HG03558 (cell line): ENCODE results near the gene AGRN.
"Not testable (repeated sequence)": the region's sequence is repeated elsewhere in the genome, so short reads cannot be mapped to it uniquely, and the experiment has no call there.

Source experiments
- ATAC-seq: cut with Tn5 transposase; IDR thresholded peaks from one replicate; pipeline ENCODE4 v1.9.1; 2021; ENCODE audit warnings: moderate number of reproducible peaks; ENCODE audit not compliant: unreplicated experiment; ENCODE audit errors: extremely low read depth

Gene AGRN

DNA sequence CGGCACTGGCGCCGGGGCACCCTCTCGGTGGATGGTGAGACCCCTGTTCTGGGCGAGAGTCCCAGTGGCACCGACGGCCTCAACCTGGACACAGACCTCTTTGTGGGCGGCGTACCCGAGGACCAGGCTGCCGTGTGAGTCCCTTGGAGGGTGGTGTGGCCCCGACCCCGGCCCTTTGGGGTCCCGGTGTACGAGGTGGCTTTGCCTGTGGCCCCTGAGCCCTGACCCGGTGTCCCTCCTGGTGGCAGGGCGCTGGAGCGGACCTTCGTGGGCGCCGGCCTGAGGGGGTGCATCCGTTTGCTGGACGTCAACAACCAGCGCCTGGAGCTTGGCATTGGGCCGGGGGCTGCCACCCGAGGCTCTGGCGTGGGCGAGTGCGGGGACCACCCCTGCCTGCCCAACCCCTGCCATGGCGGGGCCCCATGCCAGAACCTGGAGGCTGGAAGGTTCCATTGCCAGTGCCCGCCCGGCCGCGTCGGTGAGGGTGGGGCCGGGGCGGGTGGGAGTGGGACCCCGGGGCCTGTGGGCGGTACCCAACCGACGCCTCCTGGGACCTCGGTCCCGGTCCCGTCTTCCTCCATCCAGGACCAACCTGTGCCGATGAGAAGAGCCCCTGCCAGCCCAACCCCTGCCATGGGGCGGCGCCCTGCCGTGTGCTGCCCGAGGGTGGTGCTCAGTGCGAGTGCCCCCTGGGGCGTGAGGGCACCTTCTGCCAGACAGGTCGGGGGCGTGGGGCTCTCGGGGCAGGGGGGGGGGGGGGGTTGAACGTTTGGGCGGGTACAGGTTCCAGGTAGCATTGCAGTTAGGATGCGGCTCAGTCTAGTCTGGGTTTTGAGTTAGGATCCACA lies 29.6 kb downstream of the AGRN start:
- no peak for ATAC-seq

DNA sequence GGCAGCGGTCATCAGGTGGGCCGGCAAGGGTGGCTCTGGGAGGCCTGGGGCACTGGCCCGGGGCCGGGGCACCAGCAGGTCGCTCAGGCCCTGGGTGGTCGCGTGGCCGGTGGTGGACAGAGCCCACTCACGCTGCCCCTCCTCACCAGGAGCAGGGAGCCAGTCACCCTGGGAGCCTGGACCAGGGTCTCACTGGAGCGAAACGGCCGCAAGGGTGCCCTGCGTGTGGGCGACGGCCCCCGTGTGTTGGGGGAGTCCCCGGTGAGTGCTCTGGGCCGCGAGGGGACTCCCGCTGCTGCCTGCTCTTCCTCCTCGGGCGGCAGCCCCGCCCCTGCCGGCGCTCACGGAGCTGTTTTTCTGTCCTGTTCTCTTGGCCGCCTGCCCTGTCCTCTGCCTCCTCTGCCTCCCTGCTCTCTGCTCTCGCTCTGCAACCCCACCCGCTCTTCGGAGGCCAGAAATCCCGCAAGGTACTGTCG lies 30.7 kb downstream of the AGRN start:
- no peak for ATAC-seq

DNA sequence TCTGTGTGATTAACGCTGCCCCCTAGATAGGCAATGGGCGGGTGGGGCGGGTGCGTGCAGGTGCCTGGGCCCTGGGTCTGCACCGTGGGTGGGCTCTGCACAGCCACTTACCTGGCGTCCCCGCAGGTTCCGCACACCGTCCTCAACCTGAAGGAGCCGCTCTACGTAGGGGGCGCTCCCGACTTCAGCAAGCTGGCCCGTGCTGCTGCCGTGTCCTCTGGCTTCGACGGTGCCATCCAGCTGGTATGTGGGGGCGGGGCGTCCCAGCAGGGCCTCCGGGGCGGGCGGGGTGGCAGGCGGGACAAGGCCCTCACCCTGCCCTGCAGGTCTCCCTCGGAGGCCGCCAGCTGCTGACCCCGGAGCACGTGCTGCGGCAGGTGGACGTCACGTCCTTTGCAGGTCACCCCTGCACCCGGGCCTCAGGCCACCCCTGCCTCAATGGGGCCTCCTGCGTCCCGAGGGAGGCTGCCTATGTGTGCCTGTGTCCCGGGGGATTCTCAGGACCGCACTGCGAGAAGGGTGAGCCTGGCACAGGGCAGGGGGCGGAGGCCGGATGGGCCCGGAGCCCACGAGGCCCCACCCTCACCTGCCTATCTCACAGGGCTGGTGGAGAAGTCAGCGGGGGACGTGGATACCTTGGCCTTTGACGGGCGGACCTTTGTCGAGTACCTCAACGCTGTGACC lies 31.3 kb downstream of the AGRN start:
- no peak for ATAC-seq

DNA sequence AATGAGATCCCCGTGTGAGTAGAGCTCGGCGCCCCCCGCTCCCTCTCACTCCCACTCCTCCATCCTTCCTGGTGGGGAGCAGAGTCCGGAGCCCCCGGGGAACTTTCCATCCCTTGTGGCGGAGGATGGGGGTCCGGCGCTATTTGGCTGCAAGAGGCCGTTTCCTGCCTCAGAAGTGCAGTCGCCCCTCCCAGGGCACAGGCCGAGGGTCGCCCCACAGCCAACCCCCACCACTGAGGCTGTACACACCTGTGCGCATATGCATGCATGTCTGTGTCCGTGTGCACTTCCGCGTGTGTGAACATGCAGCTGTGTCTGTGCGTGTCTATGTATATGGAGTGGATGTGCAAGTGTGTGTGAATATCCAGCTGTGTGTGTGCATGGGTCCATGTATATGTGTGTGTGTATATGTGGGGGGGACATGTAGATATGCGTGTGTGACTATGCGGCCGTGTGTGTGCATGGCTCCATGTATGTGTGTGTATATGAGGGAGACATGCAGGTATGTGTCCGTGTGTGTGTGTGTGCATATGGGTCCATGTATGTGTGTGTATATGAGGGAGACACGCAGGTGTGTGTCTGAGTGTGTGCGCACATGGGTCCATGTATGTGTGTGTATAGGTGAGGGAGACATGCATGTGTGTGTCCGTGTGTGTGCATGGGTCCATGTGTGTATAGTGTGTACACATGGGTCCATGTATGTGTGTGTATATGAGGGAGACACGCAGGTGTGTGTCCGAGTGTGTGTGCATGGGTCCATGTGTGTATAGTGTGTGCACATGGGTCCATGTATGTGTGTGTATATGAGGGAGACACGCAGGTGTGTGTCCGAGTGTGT lies 32.3 kb downstream of the AGRN start:
- no peak for ATAC-seq

DNA sequence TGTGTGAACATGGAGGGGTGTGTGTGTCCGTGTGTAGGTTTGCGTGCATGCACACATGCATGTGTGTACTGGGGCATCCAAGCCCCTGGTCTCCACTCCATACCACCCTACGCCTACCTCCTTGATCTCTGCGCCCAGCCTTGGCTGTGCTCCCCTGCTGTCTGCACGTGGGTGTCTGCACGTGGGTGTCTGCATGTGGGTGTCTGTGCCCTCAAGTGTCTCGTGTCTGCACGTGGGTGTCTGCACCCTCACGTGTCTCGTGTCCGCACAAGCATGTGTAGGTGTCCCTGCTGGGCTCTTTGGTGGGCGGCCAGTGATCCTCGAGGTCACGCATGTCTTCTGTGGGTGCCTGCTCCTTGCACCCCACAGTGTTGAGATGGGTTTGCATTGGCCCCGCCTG lies 33.1 kb downstream of the AGRN start:
- no peak for ATAC-seq

DNA sequence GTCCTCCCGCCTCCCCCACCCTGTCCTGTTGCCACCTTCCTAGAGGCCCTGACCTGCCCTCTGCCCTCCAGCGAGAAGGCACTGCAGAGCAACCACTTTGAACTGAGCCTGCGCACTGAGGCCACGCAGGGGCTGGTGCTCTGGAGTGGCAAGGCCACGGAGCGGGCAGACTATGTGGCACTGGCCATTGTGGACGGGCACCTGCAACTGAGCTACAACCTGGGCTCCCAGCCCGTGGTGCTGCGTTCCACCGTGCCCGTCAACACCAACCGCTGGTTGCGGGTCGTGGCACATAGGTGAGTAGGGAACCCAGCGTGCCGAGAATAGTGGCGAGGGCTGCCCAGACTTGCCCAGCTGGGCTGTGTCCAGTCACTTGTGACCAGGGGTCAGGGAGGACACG lies 33.8 kb downstream of the AGRN start:
- ATAC-seq: no peak

DNA sequence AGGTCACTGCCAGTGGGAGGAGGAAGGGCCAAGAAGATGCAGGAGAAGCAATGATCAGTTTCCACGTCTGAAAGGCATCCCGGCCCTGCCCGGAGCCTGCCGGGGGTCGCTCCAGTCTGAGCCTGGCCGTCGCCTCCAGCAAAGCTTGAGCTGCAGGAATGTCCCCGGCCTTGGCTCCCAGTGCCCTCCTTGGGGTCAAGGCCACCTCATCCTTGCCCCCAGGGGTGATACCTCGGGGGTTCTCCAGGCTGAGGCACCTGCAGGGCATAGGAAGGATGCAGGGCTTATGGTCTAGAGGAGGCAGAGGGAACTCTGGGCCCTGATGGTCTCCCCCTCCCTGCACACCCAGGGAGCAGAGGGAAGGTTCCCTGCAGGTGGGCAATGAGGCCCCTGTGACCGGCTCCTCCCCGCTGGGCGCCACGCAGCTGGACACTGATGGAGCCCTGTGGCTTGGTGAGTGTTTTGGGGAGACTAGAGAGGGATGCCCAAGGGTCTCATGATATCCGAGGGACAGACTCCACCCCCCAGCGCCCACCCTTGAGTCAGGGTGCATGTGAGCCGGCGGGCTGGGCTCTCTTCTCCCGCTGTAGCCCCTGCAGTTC lies 34.3 kb downstream of the AGRN start:
- ATAC-seq: no peak

DNA sequence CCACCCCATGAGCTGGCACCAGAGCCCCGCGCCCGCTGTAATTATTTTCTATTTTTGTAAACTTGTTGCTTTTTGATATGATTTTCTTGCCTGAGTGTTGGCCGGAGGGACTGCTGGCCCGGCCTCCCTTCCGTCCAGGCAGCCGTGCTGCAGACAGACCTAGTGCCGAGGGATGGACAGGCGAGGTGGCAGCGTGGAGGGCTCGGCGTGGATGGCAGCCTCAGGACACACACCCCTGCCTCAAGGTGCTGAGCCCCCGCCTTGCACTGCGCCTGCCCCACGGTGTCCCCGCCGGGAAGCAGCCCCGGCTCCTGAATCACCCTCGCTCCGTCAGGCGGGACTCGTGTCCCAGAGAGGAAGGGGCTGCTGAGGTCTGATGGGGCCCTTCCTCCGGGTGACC lies 35.1 kb downstream of the AGRN start:
- no peak for ATAC-seq

DNA sequence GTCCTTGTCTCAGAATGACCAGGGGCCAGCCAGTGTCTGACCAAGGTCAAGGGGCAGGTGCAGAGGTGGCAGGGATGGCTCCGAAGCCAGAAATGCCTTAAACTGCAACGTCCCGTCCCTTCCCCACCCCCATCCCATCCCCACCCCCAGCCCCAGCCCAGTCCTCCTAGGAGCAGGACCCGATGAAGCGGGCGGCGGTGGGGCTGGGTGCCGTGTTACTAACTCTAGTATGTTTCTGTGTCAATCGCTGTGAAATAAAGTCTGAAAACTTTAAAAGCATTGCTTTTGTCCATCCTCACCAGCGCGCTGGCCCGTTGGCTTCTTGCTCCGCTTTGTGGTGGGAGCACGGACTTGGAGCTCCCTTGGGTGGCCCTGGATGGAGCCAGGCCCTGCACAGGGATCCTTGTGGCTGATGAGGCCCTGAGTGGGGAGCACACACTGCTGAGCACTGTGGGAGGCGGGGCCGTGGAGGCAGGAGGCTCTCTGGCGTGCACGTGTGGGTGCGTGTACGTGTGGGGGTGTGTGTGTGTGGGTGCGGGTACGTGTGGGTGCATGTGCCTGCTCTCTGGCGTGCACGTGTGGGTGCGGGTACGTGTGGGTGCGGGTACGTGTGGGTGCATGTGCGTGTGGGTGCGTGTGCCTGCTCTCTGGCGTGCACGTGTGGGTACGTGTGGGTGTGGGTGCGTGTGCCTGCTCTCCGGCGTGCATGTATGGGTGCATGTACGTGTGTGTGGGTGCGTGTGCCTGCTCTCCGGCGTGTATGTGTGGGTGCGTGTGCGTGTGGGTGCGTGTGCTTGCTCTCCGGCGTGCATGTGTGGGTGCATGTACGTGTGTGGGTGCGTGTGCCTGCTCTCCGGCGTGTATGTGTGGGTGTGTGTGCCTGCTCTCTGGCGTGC lies 36.2 kb downstream of the AGRN start:
- no peak for ATAC-seq

GRCh38 chr1:1057769-1058087 lies 37.8 kb downstream of the AGRN start:
- ATAC-seq: not testable (repeated sequence)

DNA sequence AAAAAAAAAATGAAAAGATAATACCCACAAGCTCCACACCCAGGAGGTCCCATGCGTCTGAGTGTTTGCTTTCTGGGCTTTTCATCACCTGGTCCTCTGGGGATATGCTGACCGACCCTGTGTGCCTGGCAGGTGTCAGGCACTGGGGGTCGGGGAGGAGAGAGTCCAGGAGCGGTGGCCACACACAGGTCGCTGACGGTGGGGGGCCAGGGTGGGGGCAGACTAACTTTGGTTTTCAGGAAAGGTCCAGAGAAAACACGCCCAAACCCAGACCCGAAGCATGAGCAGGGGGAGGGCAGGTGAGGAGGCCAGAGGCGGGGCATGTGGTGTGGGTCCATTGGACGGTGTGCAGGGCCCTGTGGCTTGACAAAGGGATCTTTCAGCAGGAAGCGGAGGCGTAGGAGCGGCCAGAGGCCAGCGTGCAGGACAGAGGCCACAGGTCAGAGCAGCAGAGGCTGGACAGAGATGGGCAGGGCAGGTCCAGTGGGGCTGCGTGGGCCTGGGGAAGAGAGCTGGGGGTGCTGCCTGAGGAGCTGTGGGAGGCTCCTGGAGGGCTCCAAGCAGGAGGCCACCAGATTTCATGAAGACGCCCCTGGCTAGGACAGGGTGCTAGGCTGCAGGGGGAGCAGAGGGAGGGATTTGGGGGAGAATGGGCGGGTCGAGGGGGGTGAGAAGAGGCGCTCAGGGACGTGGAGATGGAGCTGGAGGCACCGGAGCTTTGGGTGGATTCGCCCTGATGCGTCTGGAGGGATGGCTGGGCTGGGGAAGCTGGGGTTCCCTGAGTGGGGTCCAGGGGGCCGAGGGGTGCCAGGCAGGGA lies 38.4 kb downstream of the AGRN start:
- no peak for ATAC-seq

- no peak for ATAC-seq
Observed at GRCh38 chr1:1058921-1059493, 39.1 kb downstream of the AGRN start.

GRCh38 chr1:1059494-1060280 lies 39.8 kb downstream of the AGRN start:
- ATAC-seq: no peak

- no peak for ATAC-seq
Observed at GRCh38 chr1:1060281-1061000, 40.5 kb downstream of the AGRN start.

DNA sequence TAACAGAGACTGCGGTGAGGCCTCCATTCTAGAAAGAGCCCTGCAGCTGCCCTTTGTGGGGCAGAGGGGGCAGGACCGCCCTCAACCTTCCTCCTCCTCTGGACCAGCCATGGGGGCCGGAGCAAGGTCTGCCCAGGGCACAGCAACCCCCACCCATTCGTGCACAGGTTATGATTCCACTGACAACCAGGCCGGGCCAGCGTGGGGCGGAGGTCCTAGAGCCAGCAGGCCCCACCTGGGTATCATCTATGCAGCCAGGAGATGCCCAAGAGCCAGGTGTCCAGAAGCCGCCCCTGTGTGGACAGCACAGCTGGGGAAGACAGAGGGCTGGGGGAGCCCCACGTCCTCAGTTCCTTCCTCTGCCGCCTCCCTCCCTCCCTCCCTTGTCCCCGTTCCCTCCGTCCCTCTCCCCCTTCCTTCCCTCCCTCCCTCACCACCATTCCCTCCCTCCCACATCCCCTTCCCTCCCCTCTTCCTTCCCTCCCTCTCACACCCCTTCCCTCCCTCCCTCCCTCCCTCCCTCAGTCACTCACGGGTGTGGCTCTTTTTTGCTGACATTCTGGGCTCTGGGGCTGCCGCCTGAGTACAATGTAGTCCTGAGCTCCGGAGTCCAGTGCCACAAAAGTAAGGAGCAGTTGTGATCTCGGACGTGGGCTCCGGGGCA lies 41.9 kb downstream of the AGRN start:
- ATAC-seq: no peak

DNA sequence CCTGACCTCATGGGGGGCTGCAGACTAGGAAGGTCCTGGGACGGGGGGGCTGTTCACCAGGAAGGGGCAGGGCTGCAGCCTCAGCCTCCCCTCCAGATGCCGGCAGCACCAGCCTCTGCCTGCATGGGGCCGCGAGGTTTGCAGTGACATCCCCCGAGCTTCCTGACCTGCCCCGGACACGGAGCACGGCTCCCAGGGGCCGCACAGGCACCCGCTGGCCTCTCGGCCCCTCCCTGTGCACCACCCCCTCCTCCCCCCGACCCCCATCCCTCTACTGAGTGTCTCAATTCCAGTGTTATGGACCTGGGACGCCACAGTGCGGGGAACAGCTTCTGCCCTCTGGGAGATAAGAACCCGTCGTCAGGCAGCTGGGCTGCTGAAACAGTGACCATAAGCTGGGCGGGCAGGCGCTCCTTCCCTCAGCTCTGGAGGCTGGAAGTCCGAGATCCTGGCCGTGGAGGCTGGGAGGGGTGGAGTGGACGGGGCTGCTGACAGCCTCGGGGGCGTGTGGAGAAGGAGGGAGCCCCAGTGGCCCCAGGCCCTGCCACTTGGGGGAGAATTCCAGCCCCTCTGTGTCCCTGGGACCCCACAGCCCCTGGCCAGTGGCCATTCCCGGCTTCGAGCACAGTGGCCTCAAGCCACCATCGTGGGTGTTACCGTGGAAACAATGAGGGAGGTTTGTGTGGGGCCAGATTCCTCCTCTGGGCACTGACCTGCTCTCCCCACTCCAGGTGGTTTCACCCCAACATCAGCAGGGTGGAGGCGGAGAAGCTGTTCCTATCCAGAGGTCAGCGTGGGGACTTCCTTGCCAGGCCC lies 42.6 kb downstream of the AGRN start:
- no peak for ATAC-seq
